Measurements from ENCODE around the gene WASHC2C. TPM values are rescaled to one million over a fixed set of nuclear protein-coding genes. Genes with fewer than 3 reads are reported as not detected.
"Not testable (repeated sequence)": the region's sequence is repeated elsewhere in the genome, so short reads cannot be mapped to it uniquely, and the experiment has no call there.

Gene WASHC2C
- 10 to 100 TPM; 27.5 to 39.0 (median 33.3) TPM for total RNA-seq

DNA sequence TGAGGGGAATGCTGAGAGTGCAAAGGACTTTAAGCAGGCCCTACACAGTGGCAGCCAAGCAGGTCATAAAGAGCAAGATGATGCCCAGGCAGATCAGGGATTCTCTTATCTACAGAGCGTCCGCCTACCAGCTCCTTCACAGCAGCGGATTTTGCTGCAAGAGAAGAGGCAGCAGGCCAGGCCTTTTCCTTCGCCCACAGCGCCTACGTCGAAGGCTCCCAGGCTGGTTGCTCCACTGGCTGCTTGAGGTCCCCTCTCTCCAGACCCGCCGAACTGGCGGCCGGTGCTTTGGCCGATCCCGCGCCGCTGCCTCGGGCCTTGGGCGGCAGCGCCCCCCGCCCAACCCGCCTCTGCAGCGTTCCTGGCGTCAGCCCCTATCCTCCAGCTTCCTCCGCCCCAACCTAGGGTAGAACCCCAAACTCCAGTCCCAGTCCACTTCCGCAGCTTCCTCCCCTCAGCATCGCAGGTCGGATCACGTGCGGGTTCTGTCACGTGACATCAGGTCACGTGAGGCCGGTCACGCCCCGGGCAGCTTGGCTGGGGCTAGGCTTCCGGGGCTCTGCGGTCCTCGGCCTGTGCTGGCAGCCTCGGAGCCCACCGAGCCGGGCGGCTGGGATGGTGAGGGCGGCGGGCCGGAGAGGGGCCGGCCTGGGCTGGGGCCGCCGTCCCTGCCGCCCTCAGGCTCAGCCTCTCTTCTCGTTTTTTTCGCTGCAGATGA lies at the start of gene WASHC2C:
Gene WASHC2C, plus strand, starts transcription at position 564 of the 718 bp plus-strand sequence. Its CDS starts 52 bp downstream, at position 616.
- intact Hi-C loops (cut with DNase I), result loop anchor here (10.0 kb wide), 1 partner anchor 52 kb away; the partner anchor contains the start of gene ZFAND4
- 0% methylated on average over 7 of the region's 49 CpGs for WGBS
- H3K9me3 ChIP-seq, H3K27me3 ChIP-seq: not testable (repeated sequence)
- DNase-seq (ENCODE audit: extremely low spot score), result peak; percentile 97
- Histone ChIP-seq H3K27ac (replicated peaks in 1 of 4) (peak within 1 kb of the TSS; percentile 77 to 86 (median 83)), H3K4me1 (peaks cover 4 to 14% (median 10%) of the 10 kb centered on the region in 4 donors), H3K36me3 (peaks cover 0 to 14% (median 0%) of the 10 kb centered on the region in 4 donors), H3K4me3 (peak within 1 kb of the TSS; percentile 73 to 93 (median 78))
- TF ChIP-seq POLR2AphosphoS5 (IDR thresholded peaks at IDR 0.05), result peak; percentile 59 to 67

DNA sequence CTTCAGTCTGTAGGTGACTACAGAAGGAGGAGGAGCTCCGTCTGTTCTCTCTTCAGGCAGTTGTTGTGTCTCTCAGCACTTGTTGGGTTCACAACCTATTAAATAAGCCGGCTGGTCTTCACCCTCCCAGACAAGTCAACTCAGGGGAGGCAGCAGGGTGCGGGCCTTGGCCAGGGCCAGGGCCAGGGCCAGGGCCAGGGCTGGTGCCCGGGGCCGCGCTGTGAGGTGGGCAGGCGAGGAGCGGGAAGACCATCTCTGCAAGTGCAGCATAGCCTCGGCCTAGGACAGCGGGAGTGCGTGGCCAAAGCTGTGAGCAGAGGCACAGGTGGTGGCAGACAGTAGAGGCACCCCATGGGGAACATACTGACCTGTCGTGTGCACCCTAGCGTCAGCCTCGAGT lies 48.6 kb upstream of the WASHC2C start:
- WGBS, result 90% methylated on average over 2 of the region's 14 CpGs
- intact Hi-C loops (cut with DNase I), result loop anchor here (10.0 kb wide), 1 partner anchor 46 kb away; the partner anchor contains the start of gene WASHC2C
- H3K36me3 ChIP-seq; H3K27me3 ChIP-seq; H3K4me1 ChIP-seq; H3K4me3 ChIP-seq; H3K9me3 ChIP-seq; H3K27ac ChIP-seq (replicated peaks in 1 of 4); DNase-seq (ENCODE audit: extremely low spot score): not testable (repeated sequence)

- H3K27ac ChIP-seq (replicated peaks in 1 of 4); intact Hi-C loops (cut with DNase I); DNase-seq (ENCODE audit: extremely low spot score); H3K36me3 ChIP-seq; H3K9me3 ChIP-seq; H3K27me3 ChIP-seq; H3K4me1 ChIP-seq; H3K4me3 ChIP-seq: not testable (repeated sequence)
- 24% methylated on average over 3 of the region's 3 CpGs for WGBS
Observed at GRCh38 chr10:45710200-45710796, 16.8 kb upstream of the WASHC2C start.

DNA sequence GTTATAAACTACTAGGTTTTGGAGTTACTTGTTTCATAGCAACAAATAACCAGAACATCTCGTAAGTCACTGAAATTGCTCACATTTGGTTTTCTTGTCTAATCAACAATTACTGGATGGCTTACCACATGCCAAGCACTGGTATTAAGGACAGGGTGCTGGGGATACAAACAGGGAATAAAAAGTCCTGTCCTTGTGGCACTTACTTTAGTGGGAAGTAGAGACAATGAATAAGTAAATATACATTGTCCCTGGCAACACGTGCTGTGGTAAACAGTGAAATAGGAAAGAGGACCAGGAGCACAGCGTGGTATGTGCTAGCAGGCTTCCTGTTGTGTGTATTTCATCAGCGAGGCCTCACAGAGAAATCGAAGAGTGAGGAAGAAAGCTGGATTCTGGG lies 15.8 kb upstream of the WASHC2C start:
- intact Hi-C loops (cut with DNase I), result not testable (repeated sequence)
- 74% methylated on average over 3 of the region's 5 CpGs for WGBS

DNA sequence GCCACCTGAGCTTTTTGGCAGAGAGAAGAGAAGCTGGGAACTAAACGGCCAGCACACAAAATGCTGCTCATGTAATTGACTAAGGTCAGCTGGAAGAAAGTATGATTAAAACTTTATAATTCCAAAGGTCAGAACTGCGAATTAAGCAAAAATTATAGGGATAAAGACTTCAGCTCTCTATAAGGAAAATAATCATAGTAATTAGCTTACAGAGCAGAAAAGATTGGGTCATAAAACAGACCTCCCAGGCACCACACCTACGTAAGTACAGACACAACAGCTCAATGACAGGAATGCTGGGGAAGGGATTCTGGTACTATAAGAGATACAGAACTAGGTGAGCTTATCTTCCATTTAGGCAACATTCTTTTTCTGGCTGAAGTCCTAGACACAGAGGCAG lies 10.0 kb upstream of the WASHC2C start:
- H3K4me1 ChIP-seq; H3K4me3 ChIP-seq; H3K9me3 ChIP-seq; intact Hi-C loops (cut with DNase I); H3K27me3 ChIP-seq; H3K36me3 ChIP-seq; H3K27ac ChIP-seq (replicated peaks in 1 of 4); DNase-seq (ENCODE audit: extremely low spot score): not testable (repeated sequence)
- WGBS, result 63% methylated on average over 3 of the region's 3 CpGs

More for the DNA sequence above, 15.8 kb upstream of the WASHC2C start:
- H3K4me1 ChIP-seq; H3K4me3 ChIP-seq; H3K36me3 ChIP-seq; H3K9me3 ChIP-seq; H3K27ac ChIP-seq (replicated peaks in 1 of 4); H3K27me3 ChIP-seq; DNase-seq (ENCODE audit: extremely low spot score): not testable (repeated sequence)

GRCh38 chr10:45717642-45718041 lies 9.4 kb upstream of the WASHC2C start:
- H3K27me3 ChIP-seq; H3K4me3 ChIP-seq; H3K27ac ChIP-seq (replicated peaks in 1 of 4); H3K36me3 ChIP-seq; DNase-seq (ENCODE audit: extremely low spot score); intact Hi-C loops (cut with DNase I); H3K4me1 ChIP-seq; H3K9me3 ChIP-seq: not testable (repeated sequence)
- 77% methylated on average over 1 of the region's 1 CpG for WGBS

DNA sequence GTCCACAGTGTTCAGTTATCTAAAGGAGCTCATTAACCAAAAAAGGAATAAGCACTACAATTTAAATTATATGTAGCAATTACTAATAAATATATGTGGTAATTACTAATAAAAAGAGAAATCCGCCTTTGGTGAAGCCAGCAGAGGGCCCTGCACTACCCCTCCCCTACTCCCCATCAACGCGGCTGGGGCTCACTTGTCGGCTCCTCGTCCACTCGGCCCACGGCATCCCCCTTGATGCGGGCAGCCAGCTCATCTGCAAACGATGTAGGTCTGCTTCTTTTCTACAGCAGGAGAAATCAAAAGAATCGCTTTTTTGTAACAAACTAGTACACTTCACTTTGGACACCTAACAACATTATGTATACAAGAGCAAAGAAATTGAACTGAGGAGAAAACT lies 5.6 kb upstream of the WASHC2C start:
- not testable (repeated sequence) for H3K27me3 ChIP-seq; H3K36me3 ChIP-seq; H3K4me1 ChIP-seq; H3K4me3 ChIP-seq; DNase-seq (ENCODE audit: extremely low spot score); H3K9me3 ChIP-seq; H3K27ac ChIP-seq (replicated peaks in 1 of 4)
- 61% methylated on average over 10 of the region's 10 CpGs for WGBS
- intact Hi-C loops (cut with DNase I), result loop anchor here (10.0 kb wide), 1 partner anchor 47 kb away; the partner anchor contains the start of gene ZFAND4

GRCh38 chr10:45723851-45724250 lies 3.2 kb upstream of the WASHC2C start:
- 87% methylated on average over 10 of the region's 11 CpGs for WGBS
- H3K4me1 ChIP-seq, result peaks cover 4 to 14% (median 10%) of the 10 kb centered on the region in 4 donors
- not testable (repeated sequence) for H3K27me3 ChIP-seq; H3K9me3 ChIP-seq; H3K36me3 ChIP-seq; DNase-seq (ENCODE audit: extremely low spot score); H3K4me3 ChIP-seq; H3K27ac ChIP-seq (replicated peaks in 1 of 4)
- intact Hi-C loops (cut with DNase I), result loop anchor here (10.0 kb wide), 1 partner anchor 49 kb away; the partner anchor contains the start of gene ZFAND4

DNA sequence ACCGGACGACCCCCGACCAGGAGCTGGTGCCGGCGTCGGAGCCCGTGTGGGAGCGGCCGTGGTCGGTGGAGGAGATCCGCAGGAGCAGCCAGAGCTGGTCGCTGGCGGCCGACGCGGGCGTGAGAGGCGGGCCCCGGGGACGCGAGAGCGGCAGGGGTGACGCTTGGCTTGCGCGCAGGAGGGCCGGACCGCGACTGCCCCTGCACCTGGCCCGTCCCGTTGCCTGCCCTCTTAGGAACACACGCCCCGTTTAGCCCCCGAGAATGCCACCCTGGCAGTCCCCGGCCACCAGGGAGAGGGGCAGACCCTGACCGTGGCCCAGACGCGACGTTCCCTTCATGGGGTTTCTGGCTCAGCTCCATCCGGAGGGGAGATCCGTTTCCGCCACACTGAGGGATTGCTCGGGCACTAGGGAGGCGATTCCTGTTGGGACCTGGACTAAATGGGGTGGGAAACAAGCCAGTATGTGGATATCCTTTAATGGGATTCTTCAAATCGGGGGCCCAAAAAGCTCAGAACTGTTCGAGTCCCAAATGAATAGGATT lies 427 bp downstream of the WASHC2C start:
- 17% methylated on average over 3 of the region's 45 CpGs for WGBS
- peaks cover 0 to 20% (median 0%) of the 10 kb centered on the region in 4 donors for H3K36me3 ChIP-seq

DNA sequence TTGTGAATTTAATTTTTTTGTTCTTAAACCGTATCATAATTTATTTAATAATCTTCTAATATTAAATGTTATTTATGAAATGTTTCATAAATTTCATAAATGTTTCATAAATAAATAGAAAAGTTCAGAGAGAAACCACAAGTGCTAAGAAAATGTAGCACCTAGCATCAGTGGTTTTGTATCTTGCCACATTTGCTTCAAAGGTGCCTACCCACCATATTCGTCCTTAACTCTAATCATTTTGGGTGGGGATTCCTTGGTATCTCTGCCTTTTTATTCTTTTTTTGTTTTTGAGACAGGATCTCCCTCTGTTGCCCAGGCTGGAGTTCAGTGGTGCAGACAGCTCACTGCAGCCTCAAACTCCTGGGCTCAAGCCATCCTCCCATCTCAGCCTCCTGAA lies 7.4 kb downstream of the WASHC2C start:
- H3K9me3 ChIP-seq; DNase-seq (ENCODE audit: extremely low spot score); H3K4me3 ChIP-seq; H3K4me1 ChIP-seq; intact Hi-C loops (cut with DNase I); H3K27me3 ChIP-seq; H3K27ac ChIP-seq (replicated peaks in 1 of 4): not testable (repeated sequence)
- WGBS, result 100% methylated on average over 1 of the region's 2 CpGs
- H3K36me3 ChIP-seq, result peaks cover 3 to 45% (median 5%) of the 10 kb centered on the region in 4 donors

More for the DNA sequence above, 427 bp downstream of the WASHC2C start:
- Histone ChIP-seq H3K4me1 (peaks cover 4 to 14% (median 10%) of the 10 kb centered on the region in 4 donors), H3K27ac (replicated peaks in 1 of 4) (peak overlapping the region; percentile 77 to 86 (median 83)), H3K4me3 (peak overlapping the region; percentile 73 to 93 (median 78))
- not testable (repeated sequence) for H3K27me3 ChIP-seq; DNase-seq (ENCODE audit: extremely low spot score); H3K9me3 ChIP-seq
- intact Hi-C loops (cut with DNase I), result loop anchor here (10.0 kb wide), 1 partner anchor 53 kb away; the partner anchor contains the start of gene ZFAND4

Measured in esophagus muscularis mucosa (tissue), 4 donors.